H1 (cell line): ENCODE data around the gene DENND1A. TPM values are rescaled to one million over a fixed set of nuclear protein-coding genes. Genes with fewer than 3 reads are reported as not detected.

Source experiments
- CTCF ChIA-PET: fragments of 300-600 bp; sonication (Branson Sonifier 250); formaldehyde crosslinking; loops from one replicate; lab custom pipeline; 2021; ENCODE audit not compliant: partially characterized antibody; lab: Charles Lee
- POLR2A ChIA-PET: fragments of 300-600 bp; sonication (Branson Sonifier 250); formaldehyde crosslinking; loops from one replicate; lab custom pipeline; 2021; ENCODE audit warnings: inconsistent platforms; ENCODE audit not compliant: partially characterized antibody; lab: Charles Lee
- DNase-seq, 2 experiments: peaks; one replicate each; pipeline versions ENCODE4 v3.0.0 to v3.0.0-alpha.2; 2010 to 2022; ENCODE audit warnings: low spot score in 2 of 2, low read depth in 1 of 2, mixed read lengths in 1 of 2
- FAIRE-seq: peaks from 2 replicates; lab custom pipeline; 2011; peaks lifted over from hg19 to GRCh38; lab: Jason Lieb, UNC
- H2AFZ ChIP-seq: 2 replicates; pipeline ENCODE4 v1.8.1; 2012; ENCODE audit warnings: low read length, inconsistent platforms
- H2AK5ac ChIP-seq: 2 replicates; pipeline ENCODE4 v1.6.1; 2013; ENCODE audit warnings: low read depth, low read length
- H2BK120ac ChIP-seq: replicated peaks from 2 replicates; pipeline ENCODE3; 2013; ENCODE audit warnings: low read depth, low read length, inconsistent platforms
- H2BK12ac ChIP-seq: 2 replicates; pipeline ENCODE4 v1.6.1; 2013; ENCODE audit warnings: low read depth, low read length
- H2BK15ac ChIP-seq: 2 replicates; pipeline ENCODE4 v1.6.1; 2013; ENCODE audit warnings: low read length
- H2BK20ac ChIP-seq: 2 replicates; pipeline ENCODE4 v1.6.1; 2013; ENCODE audit warnings: low read length
- H2BK5ac ChIP-seq: 2 replicates; pipeline ENCODE4 v1.6.1; 2013; ENCODE audit warnings: low read depth, low read length
- H3K14ac ChIP-seq: 2 replicates; pipeline ENCODE4 v1.6.1; 2013; ENCODE audit warnings: inconsistent platforms; ENCODE audit not compliant: insufficient read length
- H3K18ac ChIP-seq: 2 replicates; pipeline ENCODE4 v1.6.1; 2013; ENCODE audit warnings: low read length; ENCODE audit errors: extremely low read depth
- H3K23ac ChIP-seq: 2 replicates; pipeline ENCODE4 v1.6.1; 2013; ENCODE audit warnings: inconsistent platforms; ENCODE audit not compliant: insufficient read length
- H3K23me2 ChIP-seq: 2 replicates; pipeline ENCODE4 v1.6.1; 2013; ENCODE audit warnings: low read depth, low read length
- H3K27ac ChIP-seq: 2 replicates; pipeline ENCODE4 v1.6.1; 2011; ENCODE audit warnings: low read depth, low read length, inconsistent platforms
- H3K27me3 ChIP-seq, 4 experiments: replicated peaks in 1 of 4; 1 replicate in 1 of 4; 2 replicates in 3 of 4; pipeline versions ENCODE4 v1.6.1 to v1.8.1; 2011 to 2013; ENCODE audit warnings: low read length in 3 of 4, mild to moderate bottlenecking in 3 of 4, inconsistent platforms in 2 of 4, mixed read lengths in 2 of 4, moderate library complexity in 1 of 4; ENCODE audit not compliant: control insufficient read depth in 3 of 4, insufficient read depth in 3 of 4; ENCODE audit errors: extremely low read depth in 1 of 4
- H3K36me3 ChIP-seq, 4 experiments: 2 replicates each; pipeline versions ENCODE4 v1.6.1 to v1.8.1; 2011 to 2013; ENCODE audit warnings: mild to moderate bottlenecking in 4 of 4, low read length in 3 of 4, moderate library complexity in 2 of 4, control low read depth in 1 of 4, inconsistent platforms in 1 of 4; ENCODE audit not compliant: insufficient read depth in 4 of 4, control insufficient read depth in 2 of 4
- H3K4ac ChIP-seq: replicated peaks from 2 replicates; pipeline ENCODE3; 2013; ENCODE audit warnings: low read length, low read depth, mixed read lengths, inconsistent platforms; ENCODE audit not compliant: insufficient read length
- H3K4me1 ChIP-seq, 4 experiments: replicated peaks in 1 of 4; 1 replicate in 1 of 4; 2 replicates in 3 of 4; pipeline versions ENCODE4 v1.6.1 to v1.8.1; 2011 to 2013; ENCODE audit warnings: low read length in 3 of 4, inconsistent platforms in 2 of 4, mixed read lengths in 1 of 4; ENCODE audit not compliant: insufficient read depth in 4 of 4, control insufficient read depth in 3 of 4
- H3K4me2 ChIP-seq, 2 experiments: 2 replicates each; pipeline versions ENCODE4 v1.6.1 to v1.8.1; 2011 to 2013; ENCODE audit warnings: low read depth in 2 of 2, low read length in 2 of 2, control low read depth in 1 of 2, inconsistent platforms in 1 of 2, mild to moderate bottlenecking in 1 of 2; ENCODE audit not compliant: insufficient read depth in 1 of 2
- H3K4me3 ChIP-seq, 4 experiments: fragments of 200-600, 300-600 bp in 1 of 4; sonication (generic), shearing (Covaris generic), sonication (Bioruptor Twin) in 1 of 4; 2 replicates each; pipeline versions ENCODE4 v1.5.1 to v1.8.1; 2011 to 2016; ENCODE audit warnings: low read length in 4 of 4, low read depth in 3 of 4, control low read depth in 2 of 4, inconsistent platforms in 2 of 4, mild to moderate bottlenecking in 2 of 4, mixed read lengths in 1 of 4, moderate library complexity in 1 of 4; ENCODE audit not compliant: insufficient read depth in 2 of 4; ENCODE audit errors: extremely low read depth in 1 of 4
- H3K56ac ChIP-seq: replicated peaks from 2 replicates; pipeline ENCODE3; 2013; ENCODE audit warnings: low read depth, mild to moderate bottlenecking, mixed read lengths, low read length, inconsistent platforms; ENCODE audit not compliant: insufficient read length
- H3K79me1 ChIP-seq: 2 replicates; pipeline ENCODE4 v1.6.1; 2013; ENCODE audit warnings: low read depth, low read length, control low read depth
- H3K79me2 ChIP-seq, 2 experiments: 2 replicates each; pipeline versions ENCODE4 v1.6.1 to v1.8.1; 2012 to 2013; ENCODE audit warnings: low read length in 2 of 2, mild to moderate bottlenecking in 2 of 2, inconsistent platforms in 1 of 2; ENCODE audit not compliant: insufficient read depth in 2 of 2, control insufficient read depth in 1 of 2
- H3K9ac ChIP-seq, 4 experiments: replicated peaks in 1 of 4; 1 replicate in 1 of 4; 2 replicates in 3 of 4; pipeline versions ENCODE4 v1.6.1 to v1.8.1; 2011 to 2013; ENCODE audit warnings: low read depth in 3 of 4, low read length in 3 of 4, control low read depth in 2 of 4, mild to moderate bottlenecking in 2 of 4, moderate library complexity in 2 of 4, inconsistent platforms in 1 of 4; ENCODE audit errors: extremely low read depth in 1 of 4
- H3K9me3 ChIP-seq, 2 experiments: 2 replicates each; pipeline versions ENCODE4 v1.6.1 to v1.8.1; 2012 to 2013; ENCODE audit warnings: mild to moderate bottlenecking in 2 of 2, moderate library complexity in 2 of 2, control low read depth in 1 of 2, inconsistent platforms in 1 of 2, low read depth in 1 of 2, low read length in 1 of 2, mixed read lengths in 1 of 2; ENCODE audit not compliant: insufficient read depth in 2 of 2
- H4K20me1 ChIP-seq, 2 experiments: replicated peaks in 1 of 2; 2 replicates each; pipeline versions ENCODE3 to v1.8.1; 2011 to 2013; ENCODE audit warnings: inconsistent platforms in 2 of 2, low read length in 2 of 2, mild to moderate bottlenecking in 1 of 2; ENCODE audit not compliant: insufficient read depth in 2 of 2, control insufficient read depth in 1 of 2
- H4K5ac ChIP-seq: 2 replicates; pipeline ENCODE4 v1.6.1; 2013; ENCODE audit warnings: low read length, low read depth, mixed read lengths, inconsistent platforms; ENCODE audit not compliant: insufficient read length
- H4K8ac ChIP-seq: 2 replicates; pipeline ENCODE4 v1.8.0; 2013; ENCODE audit warnings: mild to moderate bottlenecking, moderate library complexity, low read length, inconsistent platforms; ENCODE audit not compliant: insufficient read depth; ENCODE audit errors: extremely low read depth
- H4K91ac ChIP-seq: replicated peaks from 2 replicates; pipeline ENCODE3; 2013; ENCODE audit warnings: low read length, mixed read lengths, inconsistent platforms; ENCODE audit not compliant: insufficient read length
- ATF2 ChIP-seq: IDR thresholded peaks from 2 replicates; pipeline ENCODE4 v1.6.1; 2012; ENCODE audit warnings: low read length, inconsistent platforms
- CBX5 ChIP-seq: fragments of 300-800, 300-1000 bp; sonication (generic); IDR thresholded peaks from 2 replicates; pipeline ENCODE4 v1.7.1; 2016; ENCODE audit warnings: antibody characterized with exemption, low read length, low read depth
- EZH2 ChIP-seq: fragments of 200-600 bp; sonication (generic); IDR thresholded peaks from 2 replicates; pipeline ENCODE4 v1.7.1; 2012; ENCODE audit warnings: low read depth, mild to moderate bottlenecking, moderate library complexity, low read length, inconsistent platforms; ENCODE audit not compliant: severe bottlenecking
- GTF2F1 ChIP-seq: IDR thresholded peaks from 2 replicates; pipeline ENCODE4 v1.6.1; 2012; ENCODE audit warnings: low read depth, low read length, improper control_type of control experiment, borderline replicate concordance
- HDAC6 ChIP-seq: IDR thresholded peaks from one replicate; pipeline ENCODE4 v1.7.1; 2012; ENCODE audit warnings: low read depth, mild to moderate bottlenecking, inconsistent platforms, low read length, moderate library complexity
- RFX5 ChIP-seq: IDR thresholded peaks from 2 replicates; pipeline ENCODE4 v1.6.1; 2011; ENCODE audit warnings: low read depth, low read length, improper control_type of control experiment, borderline replicate concordance
- SIX5 ChIP-seq: IDR thresholded peaks from 2 replicates; pipeline ENCODE4 v1.6.1; 2011; ENCODE audit warnings: mild to moderate bottlenecking, low read depth, low read length
- SP4 ChIP-seq: IDR thresholded peaks from 2 replicates; pipeline ENCODE4 v1.6.1; 2012; ENCODE audit warnings: low read length, inconsistent platforms
- TAF7 ChIP-seq: optimal IDR thresholded peaks from 2 replicates; pipeline ENCODE3; 2011; ENCODE audit warnings: low read depth, mild to moderate bottlenecking, inconsistent platforms, low read length, moderate library complexity, borderline replicate concordance
- TBP ChIP-seq: IDR thresholded peaks from 2 replicates; pipeline ENCODE4 v1.6.1; 2011; ENCODE audit warnings: low read depth, low read length, improper control_type of control experiment
- TEAD4 ChIP-seq: IDR thresholded peaks from 2 replicates; pipeline ENCODE4 v1.6.1; 2012; ENCODE audit warnings: low read depth, low read length, inconsistent platforms, mixed read lengths
- YY1 ChIP-seq: IDR thresholded peaks from 2 replicates; pipeline ENCODE4 v1.6.1; 2011; ENCODE audit warnings: low read depth, mild to moderate bottlenecking, low read length
- WGBS, 2 experiments: shearing (Covaris generic) in 1 of 2; methylation state at CpG; one replicate each; pipeline versions ENCODE4 v1.1.6 to v1.1.7; 2013 to 2015; ENCODE audit warnings: low lambda C conversion rate in 2 of 2, mixed read lengths in 2 of 2, inconsistent platforms in 1 of 2, low coverage in 1 of 2, missing lambda C conversion rate in 1 of 2; ENCODE audit not compliant: insufficient replicate concordance in 2 of 2, insufficient coverage in 1 of 2, insufficient read length in 1 of 2; ENCODE audit errors: extremely low coverage in 1 of 2, missing lambda C conversion rate in 1 of 2; 5-methylcytosine and 5-hydroxymethylcytosine counted together
- polyA plus RNA-seq, 7 experiments: library from polyadenylated mRNA; depleted of rRNA in 3 of 7; stranded (reverse) in 5 of 7; unstranded in 2 of 7; fragments of >200 nt in 5 of 7; fragments of 200-250 nt in 2 of 7; gene quantifications; 1 replicate in 5 of 7; 2 replicates in 1 of 7; 4 replicates in 1 of 7; pipeline versions ENCODE4 v1.2.1 to v1.2.3, GENCODE V29; 2011 to 2013; ENCODE audit warnings: missing spikeins in 2 of 7, mixed read lengths in 2 of 7
- total RNA-seq: library from RNA; stranded (reverse); fragmentation: NEBNext Ultra II Directional; extraction: Animal tissue kit (Norgen Biotek cat#: 25700); gene quantifications from 2 replicates; pipeline ENCODE4 v1.2.1, GENCODE V29; 2021

Gene DENND1A
- total and polyA plus RNA-seq, 2 of the 8 experiments (the other 6 are each of a cell fraction or from before 2014, with no cell fraction given) = 24.1 to 26.4 TPM

GRCh38 chr9:123684393-123685149 is 245.4 kb downstream of the DENND1A start:
- Histone ChIP-seq H3K4me2 (no peak overlapping the region), H3K79me2 (no peaks in the 10 kb centered on the region), H3K18ac (no peak overlapping the region), H2BK120ac (no peak overlapping the region), H2AFZ (no peak overlapping the region), H3K36me3 (no peaks in the 10 kb centered on the region), H2BK20ac (no peak overlapping the region), H3K23me2 (no peaks in the 10 kb centered on the region), H4K5ac (no peak overlapping the region), H3K9me3 (no peaks in the 10 kb centered on the region), H2BK5ac (no peak overlapping the region), H2BK12ac (no peak overlapping the region), H2AK5ac (no peak overlapping the region), H3K4me1 (peaks cover 0 to 3% (median 0%) of the 10 kb centered on the region in 4 experiments; a peak in 2 of 7 replicates), H4K20me1 (no peaks in the 10 kb centered on the region), H3K27me3 (no peaks in the 10 kb centered on the region), H3K4me3 (no peak overlapping the region), H4K8ac (no peak overlapping the region), H3K23ac (no peak overlapping the region), H3K14ac (no peak overlapping the region), H3K79me1 (no peaks in the 10 kb centered on the region), H3K56ac (no peak overlapping the region), H3K27ac (no peak overlapping the region), H3K9ac (no peak overlapping the region), H4K91ac (no peak overlapping the region), H3K4ac (no peak overlapping the region), H2BK15ac (no peak overlapping the region)
- DNase-seq (no peak), FAIRE-seq (no peak)
- ChIA-PET POLR2A (no interaction called here), CTCF (interaction anchor here (0.6 to 1.8 kb wide), 4 partner anchors 9 to 132 kb away, joined by 3 to 4 read pairs (median 3); no protein-coding TSS in a partner anchor)
- 84% methylated on average over 2 of the region's 2 CpGs; no CpG with 5 or more reads in 1 of the 2 experiments for WGBS, 2 experiments
- TF ChIP-seq SIX5 = no peak
- TF ChIP-seq TEAD4 = no peak
- TF ChIP-seq ATF2 = no peak
- TF ChIP-seq TBP = no peak
- no peak for TF ChIP-seq YY1
- no peak for TF ChIP-seq RFX5
- no peak for TF ChIP-seq CBX5
- no peak for TF ChIP-seq HDAC6
- TF ChIP-seq GTF2F1 = no peak
- TF ChIP-seq SP4 = no peak
- no peak for TF ChIP-seq TAF7
- TF ChIP-seq EZH2 = no peak
